ENCODE measurements around the gene SFMBT1.

Gene SFMBT1

DNA sequence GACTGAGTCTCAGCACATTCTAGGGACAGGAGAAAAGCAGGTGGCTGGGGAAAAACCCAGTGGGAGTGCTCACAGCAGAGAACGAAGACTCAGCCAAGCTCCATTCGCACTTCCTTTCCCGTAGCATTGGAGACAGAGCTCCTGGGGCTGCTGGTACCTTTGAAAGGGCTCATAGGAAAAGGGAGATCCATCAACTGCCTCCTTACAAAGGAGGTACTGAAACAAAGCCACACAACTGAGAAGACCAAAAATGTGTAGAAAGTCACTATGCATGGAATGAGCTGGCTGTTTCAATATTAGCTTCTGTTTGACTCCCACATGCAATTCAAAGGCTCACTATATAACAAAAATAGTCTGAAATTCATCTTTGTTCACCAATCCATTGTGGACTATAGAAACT, 165.4 kb downstream of the SFMBT1 start:
- DNase-seq (ENCODE audit: low read depth) = no peak

DNA sequence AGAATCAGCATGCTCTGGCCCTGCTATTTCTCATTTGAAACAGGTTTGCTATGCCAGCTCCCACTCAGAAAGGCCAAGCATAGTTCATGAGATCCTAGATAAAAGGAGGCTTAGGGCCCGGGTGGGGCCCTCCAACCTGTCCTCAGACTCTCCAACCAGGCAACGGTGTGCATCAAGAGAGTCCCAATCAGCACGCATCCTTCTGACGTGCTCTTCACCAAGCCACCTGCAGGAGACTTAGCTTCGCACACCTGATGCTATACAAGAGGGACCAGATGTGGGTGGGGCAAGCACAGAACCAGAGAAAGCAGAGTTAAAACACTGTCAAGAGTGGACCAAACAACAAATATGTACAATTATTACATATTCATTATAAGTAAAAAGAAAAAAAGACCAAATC, 165.8 kb downstream of the SFMBT1 start:
- no peak for DNase-seq (ENCODE audit: low read depth)

DNA sequence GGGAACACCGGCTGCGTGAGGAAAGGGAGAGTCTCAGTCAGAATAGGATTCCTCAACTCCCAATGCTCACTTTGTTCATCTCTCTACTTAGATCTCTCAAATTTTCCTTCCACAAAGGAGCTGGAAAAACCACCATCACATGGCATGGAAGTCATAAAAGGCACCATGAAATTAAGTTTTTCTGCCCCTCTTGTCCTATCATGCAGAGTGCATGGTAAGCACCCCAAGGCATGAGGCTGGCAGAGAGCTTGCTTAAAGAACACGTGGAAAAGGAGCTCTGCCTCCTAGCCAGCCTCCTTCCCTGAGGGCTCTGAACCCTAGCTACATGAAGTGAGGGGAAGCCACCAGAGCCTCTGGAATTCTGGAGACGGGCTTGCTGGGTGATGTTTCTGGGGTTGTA, 166.3 kb downstream of the SFMBT1 start:
- DNase-seq (ENCODE audit: low read depth) = no peak

DNA sequence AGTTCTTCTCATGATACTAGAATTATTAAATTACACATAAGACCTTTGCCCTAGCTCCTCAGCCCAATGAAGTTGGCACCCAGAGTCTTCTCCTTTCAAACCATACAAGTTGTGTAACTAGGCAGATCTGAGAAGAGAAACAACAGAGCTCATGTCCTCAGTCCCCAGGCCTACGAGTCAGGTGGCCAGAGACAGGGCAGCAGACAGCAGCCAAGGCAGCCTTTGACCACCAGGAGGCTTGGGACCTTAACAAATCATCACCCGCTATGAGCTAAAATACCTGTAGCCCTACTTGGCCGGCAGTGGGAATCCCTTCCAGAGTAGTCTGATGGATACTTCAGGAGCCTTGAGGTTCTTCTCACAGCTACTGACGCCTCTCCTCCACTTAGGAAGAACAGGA, 166.8 kb downstream of the SFMBT1 start:
- DNase-seq (ENCODE audit: low read depth) = no peak

DNA sequence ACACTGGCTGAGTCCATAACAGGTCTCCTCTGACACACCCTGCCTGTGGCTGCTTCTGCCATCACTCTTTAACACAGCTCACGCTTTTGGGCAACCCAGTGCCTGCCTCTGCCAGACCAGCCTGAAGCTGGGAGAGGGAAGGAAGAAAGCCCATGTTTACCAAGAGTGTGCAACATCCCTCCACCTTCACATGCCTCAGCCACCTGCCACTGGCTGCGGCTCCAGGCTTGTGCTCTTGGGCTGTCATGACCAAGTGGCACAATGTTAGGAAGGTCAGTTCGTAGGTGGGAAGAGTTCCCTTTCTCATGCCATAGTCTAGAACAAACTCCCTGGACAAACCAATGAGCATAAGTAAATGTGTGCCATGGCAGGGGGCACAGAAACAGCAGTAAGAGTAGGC, 168.8 kb downstream of the SFMBT1 start:
- DNase-seq (ENCODE audit: low read depth) = no peak

DNA sequence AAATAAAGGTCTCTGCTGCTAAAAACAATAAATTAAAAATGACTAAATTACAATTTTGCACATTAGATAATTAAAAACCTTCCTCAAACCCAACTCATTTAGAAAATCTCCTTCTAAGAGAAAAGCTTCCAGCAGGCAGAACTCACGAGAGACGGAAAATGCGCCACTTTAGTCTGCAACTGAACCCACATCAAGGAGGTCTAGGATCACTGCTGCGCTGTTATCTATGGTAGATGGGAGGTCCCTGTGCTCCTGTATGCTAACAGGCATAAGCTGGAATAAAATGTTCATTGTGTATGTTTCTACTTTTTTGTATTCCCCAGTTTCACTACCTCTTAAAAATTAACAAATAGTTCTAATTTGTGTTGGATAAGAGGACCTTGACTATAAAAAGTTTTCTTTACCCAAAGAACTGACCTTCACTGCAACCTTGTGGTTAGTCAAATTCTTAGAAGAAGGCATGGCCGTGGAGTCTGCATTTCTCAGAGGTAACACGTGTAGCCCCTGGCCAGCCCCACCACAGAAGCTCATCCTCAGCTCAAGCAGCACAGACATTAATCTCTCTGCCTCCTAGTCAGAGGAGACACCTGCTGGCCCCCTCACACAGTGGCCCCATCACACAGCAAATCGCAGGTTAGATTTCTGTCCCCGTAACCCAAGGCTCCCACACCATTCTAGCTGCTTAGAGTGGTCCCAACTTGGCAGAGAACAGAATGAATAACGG, 170.8 kb downstream of the SFMBT1 start:
- no peak for DNase-seq (ENCODE audit: low read depth)

DNA sequence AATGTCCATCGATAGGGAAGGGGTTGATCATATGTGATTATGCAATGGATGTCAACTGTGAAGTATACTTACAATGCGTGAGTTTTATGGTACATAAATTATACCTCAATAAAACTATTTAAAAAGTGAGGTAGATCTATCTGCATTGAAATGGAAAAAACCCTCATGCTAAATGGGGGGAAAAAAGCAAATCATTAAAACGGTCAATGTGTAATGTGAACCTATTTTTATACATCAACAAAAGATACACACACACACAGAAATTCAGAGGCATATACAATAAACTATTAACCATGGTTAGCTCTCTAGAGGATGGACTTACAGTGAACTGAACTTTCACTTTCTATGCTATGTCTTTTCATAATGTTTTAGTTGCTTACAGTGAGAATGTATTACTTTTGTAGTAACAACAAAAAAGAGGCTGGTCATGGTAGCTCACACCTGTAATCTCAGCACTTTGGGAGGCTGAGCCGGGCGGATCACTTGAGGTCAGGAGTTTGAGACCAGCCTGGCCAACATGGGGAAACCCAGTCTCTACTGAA, 171.6 kb downstream of the SFMBT1 start:
- no peak for DNase-seq (ENCODE audit: low read depth)

DNA sequence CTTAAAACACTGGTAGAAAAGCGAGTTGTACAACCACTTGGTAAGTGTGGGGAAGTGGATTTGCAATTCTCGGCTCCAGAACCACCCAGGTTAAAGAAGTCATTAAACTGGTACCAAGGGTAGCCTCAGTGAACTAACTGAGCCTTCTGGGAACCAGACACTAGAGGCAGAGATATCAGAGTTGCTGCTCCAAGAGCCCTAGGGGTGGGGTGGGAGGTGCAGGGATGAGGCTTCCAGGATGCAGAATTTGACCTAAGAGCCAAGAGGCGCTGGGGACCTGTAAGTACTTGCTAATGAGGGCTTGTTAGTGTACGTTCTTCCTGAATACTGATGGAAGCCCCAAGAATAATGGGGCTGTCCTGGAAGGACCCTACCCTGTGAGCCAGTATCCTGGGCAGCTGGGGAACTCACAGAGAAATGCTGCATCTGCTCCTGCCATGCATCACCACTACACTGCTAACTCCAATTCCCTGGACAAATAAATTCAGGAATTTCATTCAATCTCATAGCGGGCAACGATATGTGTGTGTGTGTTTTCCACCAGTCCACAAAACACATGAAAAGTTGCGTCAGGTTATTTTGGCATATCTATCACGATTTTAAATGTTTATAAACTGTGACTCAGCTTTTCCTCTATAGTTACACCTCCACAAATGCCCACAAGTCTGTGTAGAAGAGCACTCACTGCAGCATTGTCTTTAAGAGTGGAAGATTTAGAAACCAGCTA, 172.3 kb downstream of the SFMBT1 start:
- no peak for DNase-seq (ENCODE audit: low read depth)

DNA sequence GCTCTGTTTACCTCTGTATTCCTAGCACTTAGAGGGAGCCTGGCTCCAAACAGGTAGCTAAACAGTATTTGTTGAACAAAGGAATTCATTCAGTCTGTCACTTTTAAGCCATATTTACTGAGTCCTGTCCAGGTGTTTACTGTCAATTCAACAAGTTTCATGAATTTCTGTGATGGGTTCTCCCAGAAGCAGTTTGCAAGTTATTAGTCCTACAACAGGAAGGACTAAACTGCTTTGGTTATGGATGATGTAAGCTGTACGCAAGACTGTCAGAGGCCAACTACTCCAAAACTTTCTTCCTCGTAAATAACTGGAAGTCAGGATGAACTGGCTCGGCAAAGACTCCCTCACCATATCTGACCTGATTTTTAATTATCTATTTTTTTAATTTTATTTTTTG, 173.6 kb downstream of the SFMBT1 start:
- DNase-seq (ENCODE audit: low read depth) = no peak

DNA sequence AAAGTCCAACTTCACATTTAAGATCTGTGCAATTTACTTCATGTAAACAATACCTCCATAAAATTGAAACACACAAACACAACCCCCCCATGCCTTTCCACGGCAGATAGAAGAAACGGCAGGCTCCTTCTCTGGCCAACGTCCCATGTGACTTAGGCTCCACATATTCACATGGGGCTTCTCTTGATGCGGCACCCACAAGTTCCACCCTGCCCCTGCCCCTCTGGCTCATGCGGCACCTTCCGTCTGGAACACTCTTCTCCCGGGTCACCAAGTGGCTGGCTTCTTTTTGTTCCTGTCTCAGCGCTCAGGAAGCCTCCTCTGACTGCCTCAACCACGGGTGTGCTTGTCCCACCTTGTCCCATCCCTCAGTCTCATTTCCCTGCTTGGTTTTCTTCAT, 174.1 kb downstream of the SFMBT1 start:
- DNase-seq (ENCODE audit: low read depth) = no peak

DNA sequence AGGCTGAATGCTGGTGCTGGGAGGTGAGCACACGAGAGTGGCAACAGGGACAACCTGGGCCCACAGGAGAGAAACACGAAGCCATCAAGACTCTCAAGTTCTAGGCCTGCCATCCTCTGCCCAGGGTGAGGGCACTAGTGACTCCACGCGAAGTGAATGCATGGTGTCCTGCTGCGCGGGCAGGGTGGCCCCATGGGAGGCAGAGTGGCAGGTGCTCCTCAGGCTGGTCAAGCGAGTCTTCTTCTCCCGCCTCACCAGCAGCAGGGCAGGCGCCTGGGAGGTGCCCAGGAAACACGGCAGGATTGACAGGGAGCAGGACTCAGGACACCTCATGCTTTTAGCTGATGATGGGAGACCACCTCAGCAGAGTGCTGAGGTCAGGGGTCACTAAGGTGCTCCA, 175.4 kb downstream of the SFMBT1 start:
- DNase-seq (ENCODE audit: low read depth) = no peak

DNA sequence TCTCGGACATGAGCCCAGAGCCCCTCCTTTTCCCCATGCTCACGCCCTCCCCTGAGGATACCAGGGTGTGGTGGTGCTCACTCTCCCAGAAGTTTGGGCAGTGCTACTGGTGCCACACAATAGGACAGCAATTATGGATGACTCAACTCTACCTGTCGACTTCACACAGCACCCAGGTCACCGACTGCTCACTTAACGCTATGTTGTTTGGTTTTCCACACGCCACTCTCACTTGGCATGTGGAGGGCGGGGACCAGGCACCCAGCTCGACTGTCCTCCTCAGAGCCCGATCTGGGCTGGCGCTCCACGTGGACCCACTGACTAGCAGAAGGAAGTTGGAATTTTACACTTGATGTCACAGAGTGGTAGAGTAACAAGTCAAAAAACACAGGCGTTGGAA, 179.4 kb downstream of the SFMBT1 start:
- DNase-seq (ENCODE audit: low read depth) = no peak

DNA sequence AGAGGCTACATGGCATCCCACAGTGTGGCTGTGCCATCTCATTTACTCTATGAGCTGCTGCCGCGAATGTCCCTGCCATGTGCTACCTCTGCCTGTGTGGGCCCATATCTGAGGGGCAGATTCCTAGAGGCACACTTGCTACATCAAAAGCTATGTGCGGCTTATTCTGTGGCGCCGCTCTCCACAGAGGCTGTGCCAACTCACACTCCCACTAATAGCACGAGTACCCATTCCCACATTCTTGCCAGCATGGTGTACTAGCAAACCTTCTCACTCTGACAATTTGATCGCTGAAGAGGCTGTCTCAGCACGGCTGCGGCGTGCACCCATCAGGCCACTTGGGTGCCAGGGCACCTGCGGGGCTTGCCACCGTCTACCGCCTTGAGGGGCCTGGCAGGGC, 179.9 kb downstream of the SFMBT1 start:
- DNase-seq (ENCODE audit: low read depth) = no peak

DNA sequence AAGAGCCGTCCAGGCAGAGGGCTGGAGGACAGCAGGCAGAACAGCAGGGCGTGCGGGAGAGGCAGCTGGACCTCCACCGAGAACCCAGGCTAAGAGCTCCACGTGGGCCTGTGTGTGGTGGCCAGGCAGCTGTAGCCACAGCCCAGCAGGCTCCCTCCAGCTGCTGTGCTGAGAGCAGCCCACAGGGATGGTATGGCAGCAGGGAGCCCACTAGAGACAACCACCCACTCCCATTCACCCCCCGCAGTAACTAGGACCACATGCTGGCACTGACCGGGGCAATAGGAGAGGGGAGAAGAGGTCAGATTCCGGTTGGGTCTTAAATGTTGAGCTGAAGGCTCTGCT, 185.5 kb downstream of the SFMBT1 start:
- no peak for DNase-seq (ENCODE audit: low read depth)

DNA sequence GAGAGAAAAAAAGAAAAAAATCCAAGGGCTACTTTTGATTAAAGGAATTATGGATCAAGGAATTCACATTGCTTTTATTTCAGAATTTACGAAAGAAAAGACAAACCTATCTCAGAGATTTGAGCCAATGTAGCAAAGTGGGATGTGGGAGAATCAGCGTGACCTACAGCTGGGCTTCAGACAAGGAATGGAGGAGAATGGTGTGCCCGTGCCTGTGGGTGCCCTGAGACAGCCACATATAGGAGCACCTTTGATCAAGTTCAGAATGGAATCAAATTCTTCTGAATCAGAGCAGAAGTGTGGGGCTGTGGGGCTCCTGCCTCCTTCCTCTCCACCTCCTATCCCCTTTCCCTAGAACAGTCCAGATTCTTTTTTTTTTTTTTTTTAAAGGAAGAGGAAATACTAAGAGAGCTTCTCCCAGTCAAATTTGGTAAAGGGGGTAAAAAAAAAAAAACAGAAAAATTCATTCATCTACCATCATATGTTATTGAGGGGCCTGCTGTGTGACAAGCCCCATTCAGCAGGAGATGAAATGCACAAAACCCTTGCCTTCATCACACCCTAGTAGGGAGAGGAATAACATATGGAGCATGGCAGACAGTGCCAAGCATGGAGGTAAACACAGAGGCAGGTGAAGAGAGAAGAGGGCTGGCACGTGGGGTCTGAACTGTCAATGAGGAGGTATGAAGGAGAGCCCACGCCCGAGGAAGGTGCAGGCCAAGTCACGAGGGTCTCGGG, 186.0 kb downstream of the SFMBT1 start:
- DNase-seq (ENCODE audit: low read depth) = no peak

DNA sequence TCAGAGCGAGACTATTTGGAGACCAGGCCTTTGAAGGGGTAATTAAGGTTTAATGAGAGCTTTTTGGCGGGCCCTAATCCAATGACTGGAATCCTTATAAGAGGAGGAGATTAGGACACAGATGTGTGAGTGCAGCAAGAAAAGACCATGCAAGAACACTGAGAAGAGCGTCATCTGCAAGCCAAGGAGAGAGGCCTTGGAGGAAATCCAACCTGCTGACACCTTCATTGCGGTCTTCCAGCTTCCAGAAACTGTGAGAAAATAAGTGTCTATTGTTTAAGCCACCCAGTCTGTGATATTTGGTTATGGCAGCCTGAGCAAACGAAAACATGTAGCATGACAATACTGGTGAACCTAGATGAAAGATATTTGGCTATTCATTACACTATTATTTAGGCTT, 188.0 kb downstream of the SFMBT1 start:
- no peak for DNase-seq (ENCODE audit: low read depth)

DNA sequence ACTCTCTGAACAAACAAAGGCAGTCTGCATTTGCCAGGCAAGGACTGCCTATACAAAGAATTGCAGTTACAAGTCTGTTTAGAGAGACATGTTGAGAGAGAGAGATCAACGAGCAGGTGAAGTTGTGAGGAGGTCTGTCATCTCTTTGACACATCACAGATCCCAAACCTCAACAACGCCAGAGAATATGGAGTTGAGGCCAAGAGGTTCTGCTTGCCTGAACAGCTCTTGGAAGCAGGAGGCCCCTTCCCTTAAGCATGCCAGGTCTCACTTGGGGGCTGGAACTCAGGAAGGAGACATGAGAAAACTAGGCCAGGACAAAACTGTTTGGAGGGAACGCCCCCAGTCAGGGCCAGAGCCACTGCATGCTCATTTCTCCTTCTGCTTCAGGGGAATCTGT, 188.7 kb downstream of the SFMBT1 start:
- no peak for DNase-seq (ENCODE audit: low read depth)

DNA sequence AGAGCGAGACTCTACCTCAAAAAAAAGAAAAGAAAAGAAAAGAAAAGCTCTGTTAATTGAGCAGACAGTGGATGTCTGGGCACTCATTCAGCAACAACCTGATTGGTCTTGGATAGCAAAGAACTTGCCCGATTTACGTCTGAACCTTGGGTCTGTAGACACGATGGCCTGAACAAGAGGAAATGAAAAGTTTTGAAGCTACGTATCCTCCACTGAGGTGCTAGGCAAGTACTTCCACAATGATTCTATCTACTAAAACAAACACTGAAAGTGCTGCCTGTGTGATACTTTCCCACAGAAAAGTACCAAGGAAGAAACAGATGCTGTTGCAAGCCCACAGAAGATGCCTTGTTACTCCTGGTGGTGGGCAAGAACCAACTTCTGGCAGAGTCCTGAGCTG, 189.2 kb downstream of the SFMBT1 start:
- DNase-seq (ENCODE audit: low read depth) = no peak

DNA sequence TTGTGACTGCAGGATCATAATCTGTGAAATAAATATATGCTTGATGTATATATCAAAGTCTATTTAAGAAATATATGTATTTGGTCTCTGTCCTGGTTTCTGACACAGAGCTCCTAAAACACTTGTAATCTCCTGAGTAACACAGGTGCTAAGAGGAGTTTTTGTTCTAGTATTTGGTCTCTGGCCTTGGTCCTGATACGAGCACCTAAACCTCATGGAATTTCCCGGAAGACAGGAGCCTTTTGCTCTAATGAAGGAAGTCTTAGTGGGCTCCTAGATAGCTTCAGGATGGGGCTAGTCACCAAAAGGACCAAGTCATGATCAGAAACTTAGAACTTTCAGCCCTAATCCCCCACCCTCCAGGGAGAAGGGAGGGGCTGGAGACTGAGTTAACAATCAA, 191.9 kb downstream of the SFMBT1 start:
- DNase-seq (ENCODE audit: low read depth) = no peak
